Transverse colon (tissue), 3 donors: ENCODE data around the gene PHF21B.

Experiments
- CTCF ChIP-seq, 5 experiments: fragments of 200-600 bp in 3 of 5; fragments of 450-650 bp in 2 of 5; sonication (generic) in 3 of 5; IDR thresholded peaks; 1 replicate in 2 of 5; 2 replicates in 3 of 5; pipeline ENCODE4 v1.5.1; 2016 to 2017; ENCODE audit warnings: antibody characterized with exemption in 5 of 5, inconsistent platforms in 3 of 5, mild to moderate bottlenecking in 2 of 5, moderate library complexity in 1 of 5
- EP300 ChIP-seq: sonication (generic); formaldehyde crosslinking; IDR thresholded peaks from one replicate; pipeline ENCODE4 v1.6.1; 2017; ENCODE audit warnings: antibody characterized with exemption, low read depth

DNA sequence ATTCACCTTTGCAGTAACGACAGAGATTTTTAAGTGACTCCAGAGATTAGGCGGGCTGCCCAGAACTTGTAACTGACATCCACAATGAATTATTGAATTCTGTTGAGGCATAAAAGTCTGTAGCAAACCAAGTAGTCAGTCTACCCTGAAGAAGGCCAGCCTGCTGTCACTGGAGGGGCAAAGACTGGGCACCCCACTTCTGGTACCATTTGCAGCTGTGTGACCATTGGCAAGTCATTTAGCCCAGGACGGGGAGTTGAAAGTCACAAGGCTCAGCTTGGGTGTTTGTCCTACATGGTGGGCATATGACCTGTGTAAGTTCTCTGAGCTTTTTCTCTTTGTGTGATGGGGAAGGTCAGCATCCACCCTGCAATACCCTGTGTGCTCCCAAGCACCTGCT lies 138.0 kb downstream of the PHF21B start:
- no peak for TF ChIP-seq CTCF (IDR thresholded peaks at IDR 0.05)
- TF ChIP-seq EP300 = no peak
